GM18502 (cell line): ENCODE results near the gene TMEM79.

Experiments
- ATAC-seq: cut with Tn5 transposase; IDR thresholded peaks from one replicate; pipeline ENCODE4 v1.9.1; 2021; ENCODE audit warnings: mild to moderate bottlenecking; ENCODE audit not compliant: unreplicated experiment, poor library complexity

The TMEM79 gene, protein sequence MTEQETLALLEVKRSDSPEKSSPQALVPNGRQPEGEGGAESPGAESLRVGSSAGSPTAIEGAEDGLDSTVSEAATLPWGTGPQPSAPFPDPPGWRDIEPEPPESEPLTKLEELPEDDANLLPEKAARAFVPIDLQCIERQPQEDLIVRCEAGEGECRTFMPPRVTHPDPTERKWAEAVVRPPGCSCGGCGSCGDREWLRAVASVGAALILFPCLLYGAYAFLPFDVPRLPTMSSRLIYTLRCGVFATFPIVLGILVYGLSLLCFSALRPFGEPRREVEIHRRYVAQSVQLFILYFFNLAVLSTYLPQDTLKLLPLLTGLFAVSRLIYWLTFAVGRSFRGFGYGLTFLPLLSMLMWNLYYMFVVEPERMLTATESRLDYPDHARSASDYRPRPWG

DNA sequence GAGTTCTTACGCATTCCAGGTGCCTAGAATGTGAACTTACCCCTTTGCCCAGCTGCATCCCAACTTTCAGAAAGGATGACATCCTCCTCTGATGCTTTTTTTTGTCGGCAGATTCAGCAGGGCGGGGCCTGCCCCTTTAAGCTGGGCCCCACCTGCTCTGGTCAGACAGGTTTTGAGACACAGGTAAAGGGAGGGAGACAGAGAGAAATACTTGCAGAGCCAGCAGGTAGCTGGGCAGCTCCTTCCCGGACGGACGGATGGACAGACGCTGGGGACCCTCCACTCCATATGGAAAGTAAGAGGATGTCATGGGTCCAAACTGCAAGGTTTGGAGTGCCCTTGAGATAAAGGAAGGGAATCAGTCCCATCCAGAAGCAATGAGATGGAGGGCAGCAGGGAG is at the start of gene TMEM79:
Gene TMEM79 (plus strand): TSS at position 214 of the 400 bp plus-strand sequence. CDS start 902 bp downstream, outside the sequence.
- no peak for ATAC-seq

- no peak for ATAC-seq
Observed at GRCh38 chr1:156236164-156236563, 48.0 kb upstream of the TMEM79 start.

DNA sequence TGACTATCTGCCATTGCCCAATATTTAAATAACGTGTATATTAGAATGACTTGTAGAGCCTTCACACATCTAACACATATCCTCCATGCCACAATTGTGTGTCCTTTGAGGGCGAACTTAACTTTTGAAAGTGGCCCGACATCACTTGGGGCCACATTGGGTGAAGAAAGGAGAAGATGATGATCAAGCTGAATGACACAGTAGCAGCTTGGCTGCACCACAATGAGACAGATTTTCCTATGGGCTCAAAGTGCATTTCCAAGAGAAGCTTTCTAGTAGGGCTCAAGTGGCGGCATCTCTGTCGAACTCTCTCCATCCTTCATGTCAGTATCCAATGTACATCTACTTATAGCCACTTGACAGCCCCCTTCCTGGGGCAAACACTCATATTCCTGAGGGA is 45.9 kb upstream of the TMEM79 start:
- no peak for ATAC-seq

DNA sequence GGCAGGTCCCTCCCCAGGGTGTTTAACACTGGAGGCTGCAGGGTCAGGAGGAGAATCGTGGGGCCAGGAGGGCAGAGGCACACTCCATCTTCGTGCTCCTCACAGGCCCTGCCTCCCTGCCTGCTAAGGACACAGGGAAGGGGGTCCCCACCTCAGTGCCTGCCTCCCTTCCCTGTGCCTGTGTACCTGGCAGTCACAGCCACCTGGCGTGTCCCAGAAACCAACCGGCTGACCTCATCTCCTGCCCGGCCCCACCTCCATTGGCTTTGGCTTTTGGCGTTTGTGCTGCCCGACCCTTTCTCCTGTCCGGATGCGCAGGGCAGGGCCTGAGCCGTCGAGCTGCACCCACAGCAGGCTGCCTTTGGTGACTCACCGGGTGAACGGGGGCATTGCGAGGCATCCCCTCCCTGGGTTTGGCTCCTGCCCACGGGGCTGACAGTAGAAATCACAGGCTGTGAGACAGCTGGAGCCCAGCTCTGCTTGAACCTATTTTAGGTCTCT is 42.8 kb upstream of the TMEM79 start:
- no peak for ATAC-seq

GRCh38 chr1:156241926-156242325 is 42.2 kb upstream of the TMEM79 start, which contains the start of gene BGLAP:
Gene BGLAP (plus strand): TSS chr1:156242184. CDS start chr1:156242232, 48 bp downstream.
- no peak for ATAC-seq

- no peak for ATAC-seq
Observed at GRCh38 chr1:156242738-156243137, 41.4 kb upstream of the TMEM79 start.

- no peak for ATAC-seq
Observed at GRCh38 chr1:156244126-156244525, 40.0 kb upstream of the TMEM79 start.

DNA sequence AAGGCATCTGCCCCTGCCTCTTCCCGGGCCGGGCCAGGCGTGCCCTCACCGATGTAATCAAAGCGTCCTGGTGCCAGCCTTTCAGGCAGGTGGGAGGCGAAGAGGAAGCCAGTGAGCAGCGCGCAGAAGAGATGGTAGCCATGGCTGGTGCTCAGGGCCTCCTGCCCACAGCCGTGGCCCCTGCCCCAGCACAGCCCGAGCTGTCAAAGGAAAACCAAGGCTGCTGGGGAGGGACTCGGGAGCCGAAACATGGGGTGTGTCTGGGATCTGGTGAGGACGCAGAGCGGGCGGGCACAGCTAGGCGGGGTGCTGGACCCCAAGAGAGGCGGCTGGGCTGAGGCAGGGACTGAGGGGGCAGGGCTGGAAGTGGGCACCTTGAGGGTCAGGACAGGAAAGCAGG is 39.4 kb upstream of the TMEM79 start:
- no peak for ATAC-seq

DNA sequence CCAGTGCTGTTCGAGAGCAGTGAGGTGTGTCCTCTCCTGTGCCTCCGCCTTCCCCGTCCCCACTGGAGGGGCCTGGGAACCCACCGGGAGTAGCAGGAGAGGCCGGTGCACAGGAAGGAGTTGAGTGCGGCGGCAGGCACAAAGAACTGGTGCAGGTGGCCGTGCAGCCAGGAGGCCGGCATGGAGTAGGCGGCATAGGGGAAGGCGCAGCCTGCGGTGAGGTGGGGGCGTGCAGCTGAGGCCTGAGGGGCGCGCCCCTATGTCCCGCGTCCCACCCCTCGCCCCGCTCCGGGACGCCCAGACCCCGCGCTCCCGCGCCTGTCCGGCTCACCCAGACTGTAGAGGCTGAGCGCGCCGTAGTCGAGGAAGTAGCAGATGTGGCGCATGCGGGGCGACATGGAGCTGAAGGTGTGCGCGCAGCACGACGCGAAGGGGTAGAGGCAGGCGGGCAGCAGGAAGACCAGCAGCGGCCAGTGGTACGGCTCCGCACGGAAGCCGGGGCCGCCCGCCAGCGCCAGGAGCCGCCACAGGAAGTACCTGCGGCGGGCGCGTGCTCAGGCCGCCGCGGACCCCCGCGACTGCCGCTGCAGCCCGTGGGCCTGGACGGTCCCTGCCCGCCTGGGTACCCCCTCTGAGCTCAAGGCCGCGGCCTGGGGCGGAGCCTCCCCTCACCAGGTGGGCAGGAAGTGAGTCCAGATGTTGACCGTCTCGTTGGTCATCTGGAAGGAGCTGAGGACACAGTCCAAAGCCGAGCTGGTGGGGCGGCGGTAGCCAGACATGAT is 38.5 kb upstream of the TMEM79 start:
- ATAC-seq: no peak

- no peak for ATAC-seq
Observed at GRCh38 chr1:156246241-156246780, 37.8 kb upstream of the TMEM79 start.

DNA sequence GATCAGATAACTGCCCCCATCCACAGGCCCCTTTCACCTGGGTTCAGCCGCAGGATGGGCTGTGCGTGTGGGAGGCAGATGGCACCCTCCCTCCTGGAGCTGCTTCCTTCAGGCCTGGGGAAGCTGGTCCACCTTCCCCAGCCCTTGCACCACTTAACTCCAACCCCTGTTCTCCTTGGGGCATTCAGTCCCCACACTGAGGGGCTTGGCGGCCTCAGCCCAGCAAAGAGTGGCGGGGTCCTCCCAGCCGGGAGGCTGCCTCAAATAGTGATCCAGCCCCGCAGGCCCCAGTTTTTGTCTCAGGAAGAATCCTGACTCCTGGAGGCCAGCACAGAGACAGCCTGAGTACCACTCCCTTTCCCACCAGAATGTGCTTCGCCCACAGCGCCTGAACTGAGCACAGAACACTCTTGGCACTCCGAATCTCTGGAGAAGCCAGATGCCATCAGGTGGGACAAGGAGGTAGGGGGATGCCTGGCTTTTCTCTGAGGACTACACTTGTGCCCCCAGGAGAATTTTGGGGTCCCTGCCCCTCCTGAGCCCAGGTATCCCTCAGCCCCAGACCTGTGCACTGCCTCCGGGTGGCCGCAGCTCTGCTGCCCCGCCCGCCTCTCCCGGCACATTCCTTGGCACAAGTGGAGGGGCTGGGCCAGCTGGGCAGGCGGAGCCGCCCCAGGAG is 37.2 kb upstream of the TMEM79 start:
- ATAC-seq: no peak

DNA sequence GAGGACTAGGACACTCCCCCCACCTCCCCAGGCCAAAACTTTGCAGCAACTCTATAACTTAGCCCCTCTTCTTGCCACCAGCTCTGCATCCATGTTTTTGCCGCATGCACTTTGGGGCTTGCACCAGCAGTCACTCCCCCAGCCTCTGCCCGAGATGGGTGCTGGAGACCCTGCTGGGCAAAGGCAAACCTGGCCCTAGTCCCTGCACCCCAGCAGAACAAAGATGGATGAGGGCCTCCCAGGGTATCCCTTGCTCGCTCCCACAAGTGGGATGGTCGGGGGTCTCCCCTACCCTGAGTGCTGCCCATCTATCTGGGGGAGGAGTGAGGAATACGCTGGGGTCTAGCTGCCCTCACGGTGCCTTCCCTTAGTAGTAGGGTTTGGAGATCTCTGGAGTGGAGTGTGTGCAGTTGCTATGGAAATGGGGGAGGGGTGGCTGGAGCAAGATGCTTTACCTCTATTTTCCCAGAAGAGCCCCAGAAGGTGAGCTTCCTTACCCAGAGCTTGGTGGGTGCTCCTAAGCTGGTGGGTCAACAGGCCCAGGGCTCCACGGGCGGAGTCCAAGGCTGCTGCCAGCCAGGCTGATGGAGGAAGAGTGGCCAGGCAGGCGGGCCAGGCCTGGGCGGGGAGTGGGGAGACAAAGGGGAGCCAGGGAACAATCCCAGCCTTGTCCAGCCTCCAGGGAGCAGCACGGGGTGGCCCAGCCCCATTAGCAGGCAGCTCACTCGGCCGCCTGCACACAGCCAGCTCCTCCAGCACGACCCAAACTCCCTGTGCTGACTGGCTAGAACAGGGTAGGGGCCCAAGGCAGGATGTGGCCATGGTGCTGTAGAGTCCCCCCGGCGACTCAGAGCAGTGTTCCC is 36.4 kb upstream of the TMEM79 start, which contains the start of gene PAQR6:
Gene PAQR6 (minus strand): TSS at position 597 of the 863 bp plus-strand sequence. CDS start 1,325 bp downstream, outside the sequence.
- no peak for ATAC-seq

DNA sequence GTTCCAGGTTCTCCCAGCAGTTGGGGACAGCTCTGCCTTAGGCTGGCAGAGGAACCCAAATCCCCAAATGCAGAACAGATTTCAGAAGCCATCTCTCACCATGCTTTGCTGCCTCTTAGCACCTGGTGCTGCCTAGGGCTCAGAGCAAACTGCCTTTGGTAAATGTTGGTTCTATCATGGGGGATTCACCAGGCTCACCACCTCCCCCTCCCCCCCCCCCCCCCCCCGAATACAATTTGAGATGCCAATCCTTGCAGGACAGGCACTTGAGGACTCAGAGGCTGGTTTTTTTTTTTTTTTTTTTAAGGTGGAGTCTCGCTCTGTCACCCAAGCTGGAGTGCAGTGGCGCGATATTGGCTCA is 35.8 kb upstream of the TMEM79 start:
- no peak for ATAC-seq

GRCh38 chr1:156249593-156249992 is 34.5 kb upstream of the TMEM79 start:
- ATAC-seq: no peak

GRCh38 chr1:156251527-156251926 is 32.6 kb upstream of the TMEM79 start:
- ATAC-seq: no peak

- ATAC-seq: no peak
Observed at GRCh38 chr1:156253634-156254033, 30.5 kb upstream of the TMEM79 start.

DNA sequence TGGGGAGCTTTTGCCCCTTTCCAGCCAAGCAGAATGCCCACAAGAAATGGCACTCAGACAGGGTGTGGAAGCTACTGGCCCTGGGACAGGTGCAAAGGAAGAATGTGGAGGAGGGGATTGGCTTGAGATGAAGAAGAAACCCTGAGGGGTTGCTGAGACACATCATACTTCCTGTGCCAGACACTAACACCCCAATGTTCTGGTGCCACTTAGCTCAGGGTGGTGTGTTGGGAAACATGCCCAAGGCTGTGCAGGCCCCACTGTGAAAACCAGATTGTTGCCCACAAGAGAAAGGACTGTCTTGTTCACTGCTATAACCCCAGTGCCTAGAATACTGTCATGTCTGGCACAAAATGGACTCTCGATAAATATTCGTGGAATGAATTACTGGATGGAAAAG is 26.4 kb upstream of the TMEM79 start:
- no peak for ATAC-seq

GRCh38 chr1:156258859-156259258 is 25.3 kb upstream of the TMEM79 start:
- ATAC-seq: no peak

- no peak for ATAC-seq
Observed at GRCh38 chr1:156259805-156260204, 24.3 kb upstream of the TMEM79 start.
